Measurements from ENCODE around the gene TRMT1. TPM values are rescaled to one million over a fixed set of nuclear protein-coding genes. Genes with fewer than 3 reads are reported as not detected.

TRMT1 gene
- total RNA-seq, 1 donor from 2014 or later: 28.0 TPM

GRCh38 chr19:13062317-13062716, 54.2 kb downstream of the TRMT1 start:
- DNase-seq (ENCODE audit: extremely low spot score in 2 of 2): no peak
- Histone ChIP-seq H3K4me3 (no peak overlapping the region), H3K36me3 (no peaks in the 10 kb centered on the region), H3K27me3 (no peaks in the 10 kb centered on the region), H3K4me1 (peaks cover 99% of the 10 kb centered on the region), H3K27ac (peak overlapping the region; percentile 96), H3K9me3 (no peaks in the 10 kb centered on the region)
- intact Hi-C loops (cut with DNase I): loop anchor here (5.0 kb wide), 2 partner anchors 45 to 80 kb away; no protein-coding TSS in a partner anchor
- TF ChIP-seq POLR2AphosphoS5 (IDR thresholded peaks at IDR 0.05; ENCODE audit: insufficient read depth in 1 of 2, low read depth in 1 of 2) (no peak), CTCF (IDR thresholded peaks at IDR 0.05) (no peak), POLR2A (IDR thresholded peaks at IDR 0.05) (no peak)

- Histone ChIP-seq H3K27me3 (no peaks in the 10 kb centered on the region), H3K27ac (peak overlapping the region; percentile 96), H3K9me3 (no peaks in the 10 kb centered on the region), H3K4me3 (peak overlapping the region; percentile 36 to 41), H3K4me1 (peaks cover 99% of the 10 kb centered on the region), H3K36me3 (no peaks in the 10 kb centered on the region)
- intact Hi-C loops (cut with DNase I): loop anchor here (5.0 kb wide), 2 partner anchors 44 to 79 kb away; no protein-coding TSS in a partner anchor
- DNase-seq (ENCODE audit: extremely low spot score in 2 of 2): no peak
- peak; percentile 78 to 83 for TF ChIP-seq POLR2AphosphoS5 (IDR thresholded peaks at IDR 0.05; ENCODE audit: insufficient read depth in 1 of 2, low read depth in 1 of 2)
- peak; percentile 95 to 98 (median 97) for TF ChIP-seq CTCF (IDR thresholded peaks at IDR 0.05)
- no peak for TF ChIP-seq POLR2A (IDR thresholded peaks at IDR 0.05)
Observed at GRCh38 chr19:13060964-13061927, 55.3 kb downstream of the TRMT1 start.

GRCh38 chr19:13060233-13060963, 56.1 kb downstream of the TRMT1 start:
- Histone ChIP-seq H3K36me3 (no peaks in the 10 kb centered on the region), H3K27me3 (no peaks in the 10 kb centered on the region), H3K4me3 (peak overlapping the region; percentile 36 to 41), H3K9me3 (no peaks in the 10 kb centered on the region), H3K4me1 (peaks cover 99% of the 10 kb centered on the region), H3K27ac (peak overlapping the region; percentile 96)
- TF ChIP-seq POLR2A (IDR thresholded peaks at IDR 0.05) (no peak), CTCF (IDR thresholded peaks at IDR 0.05) (no peak), POLR2AphosphoS5 (IDR thresholded peaks at IDR 0.05; ENCODE audit: insufficient read depth in 1 of 2, low read depth in 1 of 2) (no peak)
- no peak for DNase-seq (ENCODE audit: extremely low spot score in 2 of 2)
- intact Hi-C loops (cut with DNase I): loop anchor here (5.0 kb wide), 2 partner anchors 43 to 78 kb away; no protein-coding TSS in a partner anchor

- intact Hi-C loops (cut with DNase I): loop anchor here (5.0 kb wide), 1 partner anchor 62 kb away; the partner anchor contains the start of gene NFIX
- no peak overlapping the region for H3K4me3 ChIP-seq
- H3K27ac ChIP-seq: peak overlapping the region; percentile 96
Observed at GRCh38 chr19:13058951-13059660, 57.4 kb downstream of the TRMT1 start.

More at GRCh38 chr19:13058951-13059660, 57.4 kb downstream of the TRMT1 start:
- no peak for DNase-seq (ENCODE audit: extremely low spot score in 2 of 2)
- TF ChIP-seq POLR2A (IDR thresholded peaks at IDR 0.05) (no peak), POLR2AphosphoS5 (IDR thresholded peaks at IDR 0.05; ENCODE audit: insufficient read depth in 1 of 2, low read depth in 1 of 2) (peak; percentile 34 to 63)
- Histone ChIP-seq H3K27me3 (no peaks in the 10 kb centered on the region), H3K4me1 (peaks cover 100% of the 10 kb centered on the region), H3K9me3 (no peaks in the 10 kb centered on the region), H3K36me3 (no peaks in the 10 kb centered on the region)
